Hepatic stellate cell (primary cell): Measurements from ENCODE around the gene ANKMY1.
A peak's percentile ranks its signal among the peaks of the same experiment; 100 is the strongest.

ENCODE experiments used
- DNase-seq: peaks from one replicate; pipeline ENCODE4 v3.0.0; 2011; ENCODE audit warnings: low spot score

Gene ANKMY1

GRCh38 chr2:240447934-240448333 lies 109.9 kb downstream of the ANKMY1 start:
- no peak for DNase-seq

- no peak for DNase-seq
Measured at GRCh38 chr2:240447331-240447730, 110.5 kb downstream of the ANKMY1 start.

- no peak for DNase-seq
Measured at GRCh38 chr2:240446664-240447175, 111.1 kb downstream of the ANKMY1 start.

- DNase-seq, result no peak
Measured at GRCh38 chr2:240445961-240446663, 111.7 kb downstream of the ANKMY1 start.

GRCh38 chr2:240444464-240444863 lies 113.3 kb downstream of the ANKMY1 start:
- DNase-seq, result no peak

- no peak for DNase-seq
Measured at GRCh38 chr2:240443891-240444301, 113.9 kb downstream of the ANKMY1 start.

GRCh38 chr2:240442891-240443715 lies 114.7 kb downstream of the ANKMY1 start:
- no peak for DNase-seq

- no peak for DNase-seq
Measured at GRCh38 chr2:240441993-240442411, 115.8 kb downstream of the ANKMY1 start.

GRCh38 chr2:240441326-240441992 lies 116.3 kb downstream of the ANKMY1 start:
- no peak for DNase-seq

GRCh38 chr2:240440704-240441320 lies 117.0 kb downstream of the ANKMY1 start:
- no peak for DNase-seq

GRCh38 chr2:240440251-240440650 lies 117.5 kb downstream of the ANKMY1 start:
- DNase-seq, result no peak

GRCh38 chr2:240439698-240440151 lies 118.1 kb downstream of the ANKMY1 start:
- DNase-seq, result no peak

- DNase-seq, result no peak
Measured at GRCh38 chr2:240438810-240439697, 118.7 kb downstream of the ANKMY1 start.

GRCh38 chr2:240437861-240438809 lies 119.7 kb downstream of the ANKMY1 start:
- DNase-seq, result peak; percentile 95

- DNase-seq, result no peak
Measured at GRCh38 chr2:240437551-240437860, 120.3 kb downstream of the ANKMY1 start.

- DNase-seq, result no peak
Measured at GRCh38 chr2:240436683-240437550, 120.9 kb downstream of the ANKMY1 start.

GRCh38 chr2:240435948-240436682 lies 121.7 kb downstream of the ANKMY1 start:
- peak; percentile 58 for DNase-seq

GRCh38 chr2:240435457-240435947 lies 122.3 kb downstream of the ANKMY1 start, which contains the start of gene GPC1:
Gene GPC1 (plus strand): TSS chr2:240435663. CDS start chr2:240435919, 256 bp downstream.
- peak; percentile 95 for DNase-seq
